PC-9 (cell line): ENCODE results near the gene FBRSL1. TPM values are rescaled to one million over a fixed set of nuclear protein-coding genes. Genes with fewer than 3 reads are reported as not detected.

Source experiments
- BruUV-seq: library from RNA; stranded (reverse); fragments of 400-500 nt; replicated peaks from 2 replicates; lab custom pipeline; 2021; lab: Mats Ljungman, UMichigan
- CTCF ChIA-PET: fragments of 300-600 bp; sonication (Branson Sonifier 250); formaldehyde crosslinking; loops from one replicate; lab custom pipeline; 2022; ENCODE audit warnings: antibody characterized with exemption; lab: Charles Lee
- POLR2A ChIA-PET: fragments of 300-600 bp; sonication (Branson Sonifier 250); formaldehyde crosslinking; loops from one replicate; lab custom pipeline; 2022; ENCODE audit warnings: antibody characterized with exemption; ENCODE audit not compliant: unreplicated experiment; lab: Charles Lee
- DNase-seq, 2 experiments: peaks; one replicate each; pipeline versions ENCODE4 v3.0.0 to v3.0.0-alpha.2; 2015 to 2022; ENCODE audit warnings: mixed read lengths in 1 of 2
- H2AFZ ChIP-seq: fragments of 200-600 bp; sonication (generic); 2 replicates; pipeline ENCODE4 v1.8.1; 2017; ENCODE audit warnings: antibody characterized with exemption
- H3F3A ChIP-seq: fragments of 200-600 bp; sonication (generic); 2 replicates; pipeline ENCODE4 v1.8.1; 2017; ENCODE audit warnings: antibody characterized with exemption, mild to moderate bottlenecking, low read depth; ENCODE audit not compliant: insufficient read depth
- H3K27ac ChIP-seq: fragments of 200-600 bp; sonication (generic); 2 replicates; pipeline ENCODE4 v1.6.1; 2016; ENCODE audit warnings: mixed run types
- H3K27me3 ChIP-seq: fragments of 200-600 bp; sonication (generic); 2 replicates; pipeline ENCODE4 v1.6.1; 2016; ENCODE audit warnings: low read depth, mixed run types; ENCODE audit not compliant: insufficient read depth
- H3K36me3 ChIP-seq: fragments of 200-600 bp; sonication (generic); 2 replicates; pipeline ENCODE4 v1.6.1; 2016; ENCODE audit warnings: low read depth, mixed run types
- H3K4me1 ChIP-seq: fragments of 200-600 bp; sonication (generic); replicated peaks from 2 replicates; pipeline ENCODE4 v1.6.1; 2016; ENCODE audit warnings: mixed run types; ENCODE audit not compliant: insufficient read depth
- H3K4me2 ChIP-seq: fragments of 200-600 bp; sonication (generic); 2 replicates; pipeline ENCODE4 v1.6.1; 2017; ENCODE audit warnings: mixed run types
- H3K4me3 ChIP-seq: fragments of 200-600 bp; sonication (generic); 2 replicates; pipeline ENCODE4 v1.6.1; 2016; ENCODE audit warnings: mixed run types
- H3K79me2 ChIP-seq: fragments of 200-600 bp; sonication (generic); 2 replicates; pipeline ENCODE4 v1.6.1; 2017; ENCODE audit warnings: low read depth, mixed run types
- H3K9me2 ChIP-seq: fragments of 200-600 bp; sonication (generic); 2 replicates; pipeline ENCODE4 v1.8.1; 2017; ENCODE audit warnings: mild to moderate bottlenecking; ENCODE audit not compliant: insufficient read depth
- H3K9me3 ChIP-seq: fragments of 200-600 bp; sonication (generic); 2 replicates; pipeline ENCODE4 v1.8.1; 2016; ENCODE audit warnings: low read depth; ENCODE audit not compliant: insufficient read depth
- H4K20me1 ChIP-seq: fragments of 200-600 bp; sonication (generic); 2 replicates; pipeline ENCODE4 v1.8.1; 2017; ENCODE audit not compliant: insufficient read depth
- EZH2 ChIP-seq: fragments of 200-600 bp; sonication (generic); IDR thresholded peaks from 2 replicates; pipeline ENCODE4 v1.8.0; 2017; ENCODE audit warnings: antibody characterized with exemption, low read depth
- intact Hi-C: fragments of 100-400 bp; cut with micrococcal nuclease; formaldehyde crosslinking; loops from one replicate; pipeline ENCODE4 v1.10.0; 2022; ENCODE audit not compliant: unreplicated experiment
- total RNA-seq: library from RNA; stranded (reverse); gene quantifications from 2 replicates; pipeline ENCODE4 v1.2.3, GENCODE V29; 2021
- TF ChIP-seq, protein P1 (sequence below): fragments of 200-600 bp; sonication (generic); conservative IDR thresholded peaks from 2 replicates; pipeline ENCODE4 v1.6.1; 2017; ENCODE audit warnings: mixed run types, antibody characterized with exemption, mild to moderate bottlenecking, moderate library complexity

Gene FBRSL1
- total RNA-seq, 1 experiment from 2014 or later = 59.5 TPM

- H2AFZ ChIP-seq = no peak overlapping the region
- H3F3A ChIP-seq = no peaks in the 10 kb centered on the region
- no peak overlapping the region for H3K27ac ChIP-seq
- H3K4me1 ChIP-seq = no peaks in the 10 kb centered on the region
- H3K9me3 ChIP-seq = no peaks in the 10 kb centered on the region
- no peak overlapping the region for H3K4me2 ChIP-seq
- no TSS peak for BruUV-seq
- H3K9me2 ChIP-seq = no peaks in the 10 kb centered on the region
- H4K20me1 ChIP-seq = peaks cover 58% of the 10 kb centered on the region
- no peak for TF ChIP-seq EZH2
- TF ChIP-seq, protein P1, sequence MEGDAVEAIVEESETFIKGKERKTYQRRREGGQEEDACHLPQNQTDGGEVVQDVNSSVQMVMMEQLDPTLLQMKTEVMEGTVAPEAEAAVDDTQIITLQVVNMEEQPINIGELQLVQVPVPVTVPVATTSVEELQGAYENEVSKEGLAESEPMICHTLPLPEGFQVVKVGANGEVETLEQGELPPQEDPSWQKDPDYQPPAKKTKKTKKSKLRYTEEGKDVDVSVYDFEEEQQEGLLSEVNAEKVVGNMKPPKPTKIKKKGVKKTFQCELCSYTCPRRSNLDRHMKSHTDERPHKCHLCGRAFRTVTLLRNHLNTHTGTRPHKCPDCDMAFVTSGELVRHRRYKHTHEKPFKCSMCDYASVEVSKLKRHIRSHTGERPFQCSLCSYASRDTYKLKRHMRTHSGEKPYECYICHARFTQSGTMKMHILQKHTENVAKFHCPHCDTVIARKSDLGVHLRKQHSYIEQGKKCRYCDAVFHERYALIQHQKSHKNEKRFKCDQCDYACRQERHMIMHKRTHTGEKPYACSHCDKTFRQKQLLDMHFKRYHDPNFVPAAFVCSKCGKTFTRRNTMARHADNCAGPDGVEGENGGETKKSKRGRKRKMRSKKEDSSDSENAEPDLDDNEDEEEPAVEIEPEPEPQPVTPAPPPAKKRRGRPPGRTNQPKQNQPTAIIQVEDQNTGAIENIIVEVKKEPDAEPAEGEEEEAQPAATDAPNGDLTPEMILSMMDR = no peak
- ChIA-PET CTCF (no interaction called here), POLR2A (no interaction called here)
- no peak for DNase-seq
- H3K79me2 ChIP-seq = no peaks in the 10 kb centered on the region
- H3K4me3 ChIP-seq = no peak overlapping the region
- intact Hi-C loops = no loop called here
- H3K36me3 ChIP-seq = no peaks in the 10 kb centered on the region
- no peaks in the 10 kb centered on the region for H3K27me3 ChIP-seq
Measured at GRCh38 chr12:132544080-132544397, 54.1 kb downstream of the FBRSL1 start.

DNA sequence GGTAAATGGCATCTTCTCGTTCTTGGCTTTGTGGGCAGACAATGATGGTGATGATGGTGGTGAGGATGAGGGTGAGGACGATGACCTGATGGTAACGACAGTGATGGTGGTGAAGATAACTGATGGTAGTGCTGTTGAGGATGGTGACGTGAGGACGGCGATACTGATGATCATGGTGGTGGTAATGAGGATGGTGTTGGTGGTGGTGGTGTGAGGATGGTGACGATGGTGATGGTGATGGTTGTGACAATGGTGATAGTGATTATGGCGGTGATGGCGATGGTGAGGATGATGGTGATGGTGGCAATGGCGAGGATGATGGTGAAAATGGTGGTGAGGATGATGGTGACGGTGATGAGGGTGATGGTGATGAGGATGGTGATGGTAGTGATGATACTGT is 54.5 kb downstream of the FBRSL1 start:
- no peaks in the 10 kb centered on the region for H3F3A ChIP-seq
- intact Hi-C loops = no loop called here
- no peak for DNase-seq
- CTCF ChIA-PET = no interaction called here
- no peaks in the 10 kb centered on the region for H3K9me3 ChIP-seq
- BruUV-seq = no TSS peak
- H2AFZ ChIP-seq = no peak overlapping the region
- no peaks in the 10 kb centered on the region for H3K27me3 ChIP-seq
- no peak for TF ChIP-seq EZH2
- TF ChIP-seq, protein P1 = no peak
- no peaks in the 10 kb centered on the region for H3K36me3 ChIP-seq
- H3K27ac ChIP-seq = no peak overlapping the region
- no peaks in the 10 kb centered on the region for H3K79me2 ChIP-seq
- peaks cover 58% of the 10 kb centered on the region for H4K20me1 ChIP-seq
- no peak overlapping the region for H3K4me3 ChIP-seq
- no peaks in the 10 kb centered on the region for H3K9me2 ChIP-seq
- H3K4me1 ChIP-seq = no peaks in the 10 kb centered on the region
- H3K4me2 ChIP-seq = no peak overlapping the region
- POLR2A ChIA-PET = no interaction called here

DNA sequence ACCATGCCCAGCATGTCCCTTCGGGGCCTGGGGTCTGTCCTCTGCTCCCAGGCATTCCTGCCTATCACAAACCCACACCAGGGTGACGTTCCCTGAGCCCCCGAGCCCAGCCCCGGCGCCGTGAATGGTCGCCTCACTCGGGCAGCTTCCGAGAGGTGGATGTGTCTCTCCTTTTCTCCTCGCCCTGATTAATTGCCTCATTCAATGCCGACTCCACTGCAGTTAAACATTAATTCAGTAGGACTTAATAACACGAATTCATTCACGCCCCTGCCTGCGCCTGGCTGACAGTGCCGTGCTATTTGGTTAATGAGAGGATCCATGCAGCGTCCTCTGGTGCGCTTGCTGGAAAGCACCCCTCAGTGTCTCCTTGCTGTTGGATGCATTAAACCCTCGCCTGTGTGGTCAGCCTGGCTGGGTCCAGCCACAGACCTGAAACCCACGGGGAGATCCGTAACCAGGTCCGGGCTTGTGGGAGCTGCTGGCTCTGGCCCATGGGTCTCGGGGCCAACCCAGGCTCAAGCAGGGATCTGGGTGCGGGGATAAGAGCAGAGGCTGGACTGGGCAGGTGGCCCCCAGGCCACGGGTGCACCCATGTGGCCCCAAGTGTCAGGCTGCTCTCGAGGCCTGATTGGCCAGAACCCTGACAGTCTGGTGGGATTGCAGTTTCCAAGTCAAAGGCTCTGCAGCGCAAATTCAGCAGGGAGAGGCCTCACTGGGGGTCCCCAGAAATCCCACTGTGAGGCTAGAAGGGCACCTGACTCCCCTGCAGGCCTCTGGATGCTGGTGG is 55.4 kb downstream of the FBRSL1 start:
- TF ChIP-seq EZH2 = no peak
- TF ChIP-seq, protein P1 = no peak
- POLR2A ChIA-PET = no interaction called here
- H3K9me2 ChIP-seq = no peaks in the 10 kb centered on the region
- intact Hi-C loops = no loop called here
- no peaks in the 10 kb centered on the region for H3K9me3 ChIP-seq
- no peaks in the 10 kb centered on the region for H3K79me2 ChIP-seq
- no peaks in the 10 kb centered on the region for H3K4me1 ChIP-seq
- no peak overlapping the region for H3K4me2 ChIP-seq
- CTCF ChIA-PET = interaction anchor here (0.5 kb wide), 1 partner anchor 29 kb away, joined by 5 read pairs; no protein-coding TSS in a partner anchor
- no peaks in the 10 kb centered on the region for H3F3A ChIP-seq
- no peak for DNase-seq
- H4K20me1 ChIP-seq = peaks cover 58% of the 10 kb centered on the region
- no peak overlapping the region for H2AFZ ChIP-seq
- BruUV-seq = no TSS peak
- no peak overlapping the region for H3K4me3 ChIP-seq
- H3K27me3 ChIP-seq = no peaks in the 10 kb centered on the region
- H3K27ac ChIP-seq = no peak overlapping the region
- H3K36me3 ChIP-seq = no peaks in the 10 kb centered on the region
